Smooth muscle cell (in vitro differentiated cells): Measurements from ENCODE around the gene NAGS. TPM values are rescaled to one million over a fixed set of nuclear protein-coding genes. Genes with fewer than 3 reads are reported as not detected.

Source experiments
- DNase-seq: peaks from one replicate; lab custom pipeline; 2025; ENCODE audit not compliant: unreplicated experiment; lab: John Stamatoyannopoulos, UW
- H2AFZ ChIP-seq: fragments of 200-600 bp; sonication (generic); 2 replicates; pipeline ENCODE4 v1.6.0; 2016; ENCODE audit warnings: antibody characterized with exemption, low read depth, mild to moderate bottlenecking
- H3F3A ChIP-seq: fragments of 200-600 bp; sonication (generic); 2 replicates; pipeline ENCODE4 v1.6.0; 2017; ENCODE audit warnings: antibody characterized with exemption, low read depth
- H3K27ac ChIP-seq: fragments of 200-600 bp; sonication (generic); 2 replicates; pipeline ENCODE4 v1.5.1; 2016; ENCODE audit warnings: low read depth, mild to moderate bottlenecking
- H3K27me3 ChIP-seq: fragments of 200-600 bp; sonication (generic); 2 replicates; pipeline ENCODE4 v1.6.1; 2016; ENCODE audit warnings: low read depth, mild to moderate bottlenecking
- H3K36me3 ChIP-seq: fragments of 200-600 bp; sonication (generic); 2 replicates; pipeline ENCODE4 v1.5.1; 2016; ENCODE audit warnings: low read depth
- H3K4me1 ChIP-seq: fragments of 200-600 bp; sonication (generic); 2 replicates; pipeline ENCODE4 v1.5.1; 2016; ENCODE audit warnings: low read depth
- H3K4me2 ChIP-seq: fragments of 200-600 bp; sonication (generic); 2 replicates; pipeline ENCODE4 v1.6.0; 2016; ENCODE audit warnings: mild to moderate bottlenecking
- H3K4me3 ChIP-seq: fragments of 200-600 bp; sonication (generic); 2 replicates; pipeline ENCODE4 v1.5.1; 2016; ENCODE audit warnings: mild to moderate bottlenecking
- H3K79me2 ChIP-seq: fragments of 200-600 bp; sonication (generic); 2 replicates; pipeline ENCODE4 v1.6.0; 2016; ENCODE audit warnings: low read depth, mild to moderate bottlenecking
- H3K9ac ChIP-seq: fragments of 200-600 bp; sonication (generic); 2 replicates; pipeline ENCODE4 v1.6.0; 2016; ENCODE audit warnings: low read depth
- H3K9me3 ChIP-seq: fragments of 200-600 bp; sonication (generic); replicated peaks from 2 replicates; pipeline ENCODE4 v1.5.1; 2016; ENCODE audit warnings: low read depth
- H4K20me1 ChIP-seq: fragments of 200-600 bp; sonication (generic); 2 replicates; pipeline ENCODE4 v1.6.0; 2016; ENCODE audit warnings: low read depth
- CTCF ChIP-seq: fragments of 200-600 bp; sonication (generic); IDR thresholded peaks from 2 replicates; pipeline ENCODE4 v1.5.1; 2017; ENCODE audit warnings: borderline replicate concordance, mild to moderate bottlenecking, antibody characterized with exemption; ENCODE audit not compliant: insufficient read depth, poor library complexity, severe bottlenecking
- WGBS: methylation state at CpG from one replicate; pipeline ENCODE4 v1.1.7; 2016; ENCODE audit warnings: low lambda C conversion rate; 5-methylcytosine and 5-hydroxymethylcytosine counted together
- polyA plus RNA-seq: library from polyadenylated mRNA; unstranded; fragments of >200 nt; fragmentation: Nextera tagmentation; extraction: Ambion mirVana; gene quantifications from 2 replicates; pipeline ENCODE4 v1.2.1, GENCODE V29; 2016
- total RNA-seq: library from RNA; depleted of rRNA; stranded (reverse); fragments of >200 nt; gene quantifications from 2 replicates; pipeline ENCODE4 v1.2.3, GENCODE V29; 2014

The NAGS gene
- total and polyA plus RNA-seq, 2 experiments from 2014 or later, result 1.3 to 1.5 TPM

- Histone ChIP-seq H2AFZ (no peak overlapping the region), H3K27ac (no peak overlapping the region), H3K4me3 (no peak overlapping the region), H4K20me1 (peaks cover 6% of the 10 kb centered on the region), H3K9ac (no peak overlapping the region), H3K4me1 (no peaks in the 10 kb centered on the region), H3K4me2 (no peak overlapping the region), H3K27me3 (no peaks in the 10 kb centered on the region), H3K36me3 (peaks cover 3% of the 10 kb centered on the region), H3K79me2 (no peaks in the 10 kb centered on the region), H3K9me3 (no peaks in the 10 kb centered on the region), H3F3A (no peaks in the 10 kb centered on the region)
- no peak for DNase-seq
- 97% methylated on average over 22 of the region's 22 CpGs for WGBS
- no peak for TF ChIP-seq CTCF
Measured at GRCh38 chr17:44023545-44024270, 19.3 kb downstream of the NAGS start.

GRCh38 chr17:44024271-44024663 lies 19.8 kb downstream of the NAGS start:
- no peaks in the 10 kb centered on the region for H3K4me1 ChIP-seq
- no peak overlapping the region for H2AFZ ChIP-seq
- H3K27ac ChIP-seq, result no peak overlapping the region
- H3K9ac ChIP-seq, result no peak overlapping the region
- no peaks in the 10 kb centered on the region for H3K27me3 ChIP-seq
- H3K79me2 ChIP-seq, result no peaks in the 10 kb centered on the region
- peaks cover 7% of the 10 kb centered on the region for H4K20me1 ChIP-seq
- no peak for TF ChIP-seq CTCF
- DNase-seq, result no peak
- no peaks in the 10 kb centered on the region for H3K9me3 ChIP-seq
- 94% methylated on average over 6 of the region's 6 CpGs for WGBS
- H3K4me3 ChIP-seq, result no peak overlapping the region
- peaks cover 3% of the 10 kb centered on the region for H3K36me3 ChIP-seq
- H3K4me2 ChIP-seq, result no peak overlapping the region
- H3F3A ChIP-seq, result no peaks in the 10 kb centered on the region

GRCh38 chr17:44024853-44025252 lies 20.4 kb downstream of the NAGS start:
- H3K27ac ChIP-seq, result no peak overlapping the region
- H4K20me1 ChIP-seq, result peaks cover 13% of the 10 kb centered on the region
- no peaks in the 10 kb centered on the region for H3F3A ChIP-seq
- H3K36me3 ChIP-seq, result peaks cover 3% of the 10 kb centered on the region
- DNase-seq, result no peak
- no peak overlapping the region for H2AFZ ChIP-seq
- no peak overlapping the region for H3K4me3 ChIP-seq
- no peaks in the 10 kb centered on the region for H3K9me3 ChIP-seq
- H3K4me2 ChIP-seq, result no peak overlapping the region
- TF ChIP-seq CTCF, result no peak
- H3K4me1 ChIP-seq, result no peaks in the 10 kb centered on the region
- 93% methylated on average over 4 of the region's 4 CpGs for WGBS
- no peaks in the 10 kb centered on the region for H3K27me3 ChIP-seq
- H3K9ac ChIP-seq, result no peak overlapping the region
- no peaks in the 10 kb centered on the region for H3K79me2 ChIP-seq

GRCh38 chr17:44029736-44030135 lies 25.3 kb downstream of the NAGS start:
- 94% methylated on average over 5 of the region's 5 CpGs for WGBS
- no peak for TF ChIP-seq CTCF

More at GRCh38 chr17:44029736-44030135, 25.3 kb downstream of the NAGS start:
- no peak overlapping the region for H3K4me2 ChIP-seq
- no peak overlapping the region for H2AFZ ChIP-seq
- no peaks in the 10 kb centered on the region for H3K79me2 ChIP-seq
- no peaks in the 10 kb centered on the region for H3K9me3 ChIP-seq
- H3K9ac ChIP-seq, result no peak overlapping the region
- H3K27ac ChIP-seq, result no peak overlapping the region
- peaks cover 15% of the 10 kb centered on the region for H4K20me1 ChIP-seq
- H3K36me3 ChIP-seq, result no peaks in the 10 kb centered on the region
- H3K4me3 ChIP-seq, result no peak overlapping the region
- no peaks in the 10 kb centered on the region for H3K27me3 ChIP-seq
- DNase-seq, result no peak
- H3K4me1 ChIP-seq, result no peaks in the 10 kb centered on the region
- H3F3A ChIP-seq, result no peaks in the 10 kb centered on the region
